K562 (cell line): ENCODE measurements around the gene NCOA1. TPM values are rescaled to one million over a fixed set of nuclear protein-coding genes. Genes with fewer than 3 reads are reported as not detected.

Experiments
- CREBBP ChIP-seq: IDR thresholded peaks from one replicate; pipeline ENCODE4 v1.6.1; 2012; ENCODE audit warnings: low read depth, mild to moderate bottlenecking, control low read depth, inconsistent platforms, low read length
- HNRNPH1 ChIP-seq: fragments of 200-400 bp; formaldehyde crosslinking; optimal IDR thresholded peaks from 2 replicates; pipeline ENCODE3; 2017; ENCODE audit warnings: low read depth, mild to moderate bottlenecking, low read length, moderate library complexity
- HNRNPLL ChIP-seq: fragments of 200-400 bp; formaldehyde crosslinking; IDR thresholded peaks from 2 replicates; pipeline ENCODE4 v1.6.1; 2017; ENCODE audit warnings: low read length, low read depth, mild to moderate bottlenecking; ENCODE audit not compliant: poor library complexity, severe bottlenecking
- RFX5 ChIP-seq: IDR thresholded peaks from 2 replicates; pipeline ENCODE4 v1.6.1; 2011; ENCODE audit warnings: low read depth, mild to moderate bottlenecking, improper control_type of control experiment, low read length
- SMAD4 ChIP-seq: fragments of 250-450 bp; sonication (Bioruptor Pico); conservative IDR thresholded peaks from 2 replicates; pipeline ENCODE4 v1.8.0; 2021; ENCODE audit warnings: inconsistent platforms, mild to moderate bottlenecking, moderate library complexity
- SMC3 ChIP-seq: conservative IDR thresholded peaks from 2 replicates; pipeline ENCODE4 v1.6.1; 2011; ENCODE audit warnings: low read depth, low read length, improper control_type of control experiment; ENCODE audit not compliant: insufficient read depth
- TBL1XR1 ChIP-seq, 2 experiments: IDR thresholded peaks; 2 replicates each; pipeline ENCODE4 v1.6.1; 2012; ENCODE audit warnings: improper control_type of control experiment in 2 of 2, low read length in 2 of 2, mild to moderate bottlenecking in 1 of 2
- ZNF561 ChIP-seq: fragments of 450-650 bp; formaldehyde crosslinking; conservative IDR thresholded peaks from 2 replicates; pipeline ENCODE4 v1.4.0; 2020; ENCODE audit warnings: mild to moderate bottlenecking, moderate library complexity
- ZNF707 ChIP-seq: fragments of 250-450 bp; sonication (Bioruptor Pico); conservative IDR thresholded peaks from 2 replicates; pipeline ENCODE4 v1.8.0; 2022; ENCODE audit warnings: inconsistent platforms, mild to moderate bottlenecking, moderate library complexity
- polyA plus RNA-seq, 8 experiments: library from polyadenylated mRNA; depleted of rRNA in 4 of 8; stranded (reverse) in 5 of 8; unstranded in 3 of 8; fragments of >200 nt; fragmentation: Nextera tagmentation in 2 of 8; fragmentation: Illumina TruSeq in 1 of 8; extraction: Ambion mirVana in 2 of 8; extraction: Trizol in 1 of 8; gene quantifications; 2 replicates each; pipeline versions ENCODE4 v1.2.1 to v1.2.3, GENCODE V29; 2011 to 2014; ENCODE audit warnings: inconsistent platforms in 1 of 8, missing spikeins in 1 of 8
- total RNA-seq, 7 experiments: library from RNA; depleted of rRNA in 6 of 7; stranded (reverse); fragments of >200 nt in 6 of 7; fragmentation: Illumina TruSeq in 2 of 7; extraction: Trizol in 2 of 7; gene quantifications; 2 replicates each; pipeline versions ENCODE4 v1.2.1 to v1.2.3, GENCODE V29; 2011 to 2021; ENCODE audit warnings: low replicate concordance in 1 of 7
- TF ChIP-seq, protein P1 (sequence below): IDR thresholded peaks from 3 replicates; pipeline ENCODE4 v1.6.1; 2011; ENCODE audit warnings: borderline replicate concordance, mild to moderate bottlenecking, moderate library complexity; ENCODE audit not compliant: insufficient read length; ENCODE audit errors: extremely low read depth
- TF ChIP-seq, protein P2 (sequence below): fragments of 450-650 bp; formaldehyde crosslinking; conservative IDR thresholded peaks from 2 replicates; pipeline ENCODE4 v1.4.0; 2022; ENCODE audit warnings: mild to moderate bottlenecking, missing genetic modification characterization
- TF ChIP-seq, protein P3 (sequence below): sonication (generic); formaldehyde crosslinking; IDR thresholded peaks from 2 replicates; pipeline ENCODE4 v1.4.0; 2020; ENCODE audit warnings: mild to moderate bottlenecking, missing genetic modification reagents
- TF ChIP-seq, protein P4 (sequence below): fragments of 450-650 bp; formaldehyde crosslinking; IDR thresholded peaks from 2 replicates; pipeline ENCODE4 v1.4.0; 2022; ENCODE audit warnings: mild to moderate bottlenecking, moderate library complexity
- TF ChIP-seq, protein P5 (sequence below): conservative IDR thresholded peaks from 2 replicates; pipeline ENCODE4 v1.6.1; 2011; ENCODE audit warnings: low read depth, mild to moderate bottlenecking, low read length; ENCODE audit not compliant: control insufficient read depth
- TF ChIP-seq, protein P6 (sequence below): fragments of 250-450 bp; sonication (Bioruptor Pico); IDR thresholded peaks from 2 replicates; pipeline ENCODE4 v1.5.0; 2020; ENCODE audit warnings: mild to moderate bottlenecking, borderline replicate concordance
- TF ChIP-seq, protein P7 (sequence below): sonication (generic); formaldehyde crosslinking; IDR thresholded peaks from 2 replicates; pipeline ENCODE4 v1.9.0; 2022; ENCODE audit warnings: mild to moderate bottlenecking, missing genetic modification reagents

NCOA1 gene
- total and polyA plus RNA-seq, 9 of the 15 experiments (the other 6 are each of a cell fraction or from before 2014, with no cell fraction given) = 4.9 to 25.7 (median 17.0) TPM

DNA sequence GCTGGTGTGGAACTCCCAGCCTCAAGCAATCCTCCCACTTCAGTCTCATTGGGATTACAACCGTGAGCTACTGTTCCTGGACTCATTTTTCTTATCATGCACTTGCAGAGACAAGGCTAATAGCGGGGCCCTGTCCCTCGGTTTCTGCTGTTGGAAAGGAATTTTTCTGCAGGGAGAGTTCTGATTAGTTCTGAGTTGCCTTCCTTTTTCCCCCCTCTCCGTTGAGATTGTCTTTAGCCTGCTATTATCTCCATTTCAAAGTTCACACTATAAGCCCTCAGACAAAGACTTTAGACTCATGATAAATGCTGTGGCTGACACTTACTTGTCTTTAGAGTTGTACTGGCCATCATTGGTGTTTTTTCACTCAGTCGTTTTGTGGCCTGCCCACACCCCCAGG, 97.2 kb downstream of the NCOA1 start (continued):
- TF ChIP-seq, protein P1, sequence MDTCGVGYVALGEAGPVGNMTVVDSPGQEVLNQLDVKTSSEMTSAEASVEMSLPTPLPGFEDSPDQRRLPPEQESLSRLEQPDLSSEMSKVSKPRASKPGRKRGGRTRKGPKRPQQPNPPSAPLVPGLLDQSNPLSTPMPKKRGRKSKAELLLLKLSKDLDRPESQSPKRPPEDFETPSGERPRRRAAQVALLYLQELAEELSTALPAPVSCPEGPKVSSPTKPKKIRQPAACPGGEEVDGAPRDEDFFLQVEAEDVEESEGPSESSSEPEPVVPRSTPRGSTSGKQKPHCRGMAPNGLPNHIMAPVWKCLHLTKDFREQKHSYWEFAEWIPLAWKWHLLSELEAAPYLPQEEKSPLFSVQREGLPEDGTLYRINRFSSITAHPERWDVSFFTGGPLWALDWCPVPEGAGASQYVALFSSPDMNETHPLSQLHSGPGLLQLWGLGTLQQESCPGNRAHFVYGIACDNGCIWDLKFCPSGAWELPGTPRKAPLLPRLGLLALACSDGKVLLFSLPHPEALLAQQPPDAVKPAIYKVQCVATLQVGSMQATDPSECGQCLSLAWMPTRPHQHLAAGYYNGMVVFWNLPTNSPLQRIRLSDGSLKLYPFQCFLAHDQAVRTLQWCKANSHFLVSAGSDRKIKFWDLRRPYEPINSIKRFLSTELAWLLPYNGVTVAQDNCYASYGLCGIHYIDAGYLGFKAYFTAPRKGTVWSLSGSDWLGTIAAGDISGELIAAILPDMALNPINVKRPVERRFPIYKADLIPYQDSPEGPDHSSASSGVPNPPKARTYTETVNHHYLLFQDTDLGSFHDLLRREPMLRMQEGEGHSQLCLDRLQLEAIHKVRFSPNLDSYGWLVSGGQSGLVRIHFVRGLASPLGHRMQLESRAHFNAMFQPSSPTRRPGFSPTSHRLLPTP = no peak
- TF ChIP-seq, protein P2, sequence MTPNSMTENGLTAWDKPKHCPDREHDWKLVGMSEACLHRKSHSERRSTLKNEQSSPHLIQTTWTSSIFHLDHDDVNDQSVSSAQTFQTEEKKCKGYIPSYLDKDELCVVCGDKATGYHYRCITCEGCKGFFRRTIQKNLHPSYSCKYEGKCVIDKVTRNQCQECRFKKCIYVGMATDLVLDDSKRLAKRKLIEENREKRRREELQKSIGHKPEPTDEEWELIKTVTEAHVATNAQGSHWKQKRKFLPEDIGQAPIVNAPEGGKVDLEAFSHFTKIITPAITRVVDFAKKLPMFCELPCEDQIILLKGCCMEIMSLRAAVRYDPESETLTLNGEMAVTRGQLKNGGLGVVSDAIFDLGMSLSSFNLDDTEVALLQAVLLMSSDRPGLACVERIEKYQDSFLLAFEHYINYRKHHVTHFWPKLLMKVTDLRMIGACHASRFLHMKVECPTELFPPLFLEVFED (CRISPR knock-in tag) = no peak
- TF ChIP-seq HNRNPH1 (no peak), TBL1XR1 (IDR thresholded peaks at IDR 0.05; ENCODE audit: low read length in 2 of 2) (no peak), SMAD4 (CRISPR knock-in tag) (0 out of 2 replicates have a peak, but pooled peaks have one; percentile 26), SMC3 (no peak), CREBBP (no peak), RFX5 (no peak), ZNF707 (CRISPR knock-in tag) (no peak), HNRNPLL (no peak), ZNF561 (CRISPR knock-in tag) (no peak)
- TF ChIP-seq, protein P3, sequence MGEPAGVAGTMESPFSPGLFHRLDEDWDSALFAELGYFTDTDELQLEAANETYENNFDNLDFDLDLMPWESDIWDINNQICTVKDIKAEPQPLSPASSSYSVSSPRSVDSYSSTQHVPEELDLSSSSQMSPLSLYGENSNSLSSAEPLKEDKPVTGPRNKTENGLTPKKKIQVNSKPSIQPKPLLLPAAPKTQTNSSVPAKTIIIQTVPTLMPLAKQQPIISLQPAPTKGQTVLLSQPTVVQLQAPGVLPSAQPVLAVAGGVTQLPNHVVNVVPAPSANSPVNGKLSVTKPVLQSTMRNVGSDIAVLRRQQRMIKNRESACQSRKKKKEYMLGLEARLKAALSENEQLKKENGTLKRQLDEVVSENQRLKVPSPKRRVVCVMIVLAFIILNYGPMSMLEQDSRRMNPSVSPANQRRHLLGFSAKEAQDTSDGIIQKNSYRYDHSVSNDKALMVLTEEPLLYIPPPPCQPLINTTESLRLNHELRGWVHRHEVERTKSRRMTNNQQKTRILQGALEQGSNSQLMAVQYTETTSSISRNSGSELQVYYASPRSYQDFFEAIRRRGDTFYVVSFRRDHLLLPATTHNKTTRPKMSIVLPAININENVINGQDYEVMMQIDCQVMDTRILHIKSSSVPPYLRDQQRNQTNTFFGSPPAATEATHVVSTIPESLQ (CRISPR knock-in tag) = no peak
- TF ChIP-seq, protein P4, sequence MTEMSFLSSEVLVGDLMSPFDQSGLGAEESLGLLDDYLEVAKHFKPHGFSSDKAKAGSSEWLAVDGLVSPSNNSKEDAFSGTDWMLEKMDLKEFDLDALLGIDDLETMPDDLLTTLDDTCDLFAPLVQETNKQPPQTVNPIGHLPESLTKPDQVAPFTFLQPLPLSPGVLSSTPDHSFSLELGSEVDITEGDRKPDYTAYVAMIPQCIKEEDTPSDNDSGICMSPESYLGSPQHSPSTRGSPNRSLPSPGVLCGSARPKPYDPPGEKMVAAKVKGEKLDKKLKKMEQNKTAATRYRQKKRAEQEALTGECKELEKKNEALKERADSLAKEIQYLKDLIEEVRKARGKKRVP (CRISPR knock-in tag) = no peak
- TF ChIP-seq, protein P5, sequence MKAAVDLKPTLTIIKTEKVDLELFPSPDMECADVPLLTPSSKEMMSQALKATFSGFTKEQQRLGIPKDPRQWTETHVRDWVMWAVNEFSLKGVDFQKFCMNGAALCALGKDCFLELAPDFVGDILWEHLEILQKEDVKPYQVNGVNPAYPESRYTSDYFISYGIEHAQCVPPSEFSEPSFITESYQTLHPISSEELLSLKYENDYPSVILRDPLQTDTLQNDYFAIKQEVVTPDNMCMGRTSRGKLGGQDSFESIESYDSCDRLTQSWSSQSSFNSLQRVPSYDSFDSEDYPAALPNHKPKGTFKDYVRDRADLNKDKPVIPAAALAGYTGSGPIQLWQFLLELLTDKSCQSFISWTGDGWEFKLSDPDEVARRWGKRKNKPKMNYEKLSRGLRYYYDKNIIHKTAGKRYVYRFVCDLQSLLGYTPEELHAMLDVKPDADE = no peak
- TF ChIP-seq, protein P6, sequence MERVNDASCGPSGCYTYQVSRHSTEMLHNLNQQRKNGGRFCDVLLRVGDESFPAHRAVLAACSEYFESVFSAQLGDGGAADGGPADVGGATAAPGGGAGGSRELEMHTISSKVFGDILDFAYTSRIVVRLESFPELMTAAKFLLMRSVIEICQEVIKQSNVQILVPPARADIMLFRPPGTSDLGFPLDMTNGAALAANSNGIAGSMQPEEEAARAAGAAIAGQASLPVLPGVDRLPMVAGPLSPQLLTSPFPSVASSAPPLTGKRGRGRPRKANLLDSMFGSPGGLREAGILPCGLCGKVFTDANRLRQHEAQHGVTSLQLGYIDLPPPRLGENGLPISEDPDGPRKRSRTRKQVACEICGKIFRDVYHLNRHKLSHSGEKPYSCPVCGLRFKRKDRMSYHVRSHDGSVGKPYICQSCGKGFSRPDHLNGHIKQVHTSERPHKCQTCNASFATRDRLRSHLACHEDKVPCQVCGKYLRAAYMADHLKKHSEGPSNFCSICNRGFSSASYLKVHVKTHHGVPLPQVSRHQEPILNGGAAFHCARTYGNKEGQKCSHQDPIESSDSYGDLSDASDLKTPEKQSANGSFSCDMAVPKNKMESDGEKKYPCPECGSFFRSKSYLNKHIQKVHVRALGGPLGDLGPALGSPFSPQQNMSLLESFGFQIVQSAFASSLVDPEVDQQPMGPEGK (CRISPR knock-in tag) = no peak
- TF ChIP-seq, protein P7, sequence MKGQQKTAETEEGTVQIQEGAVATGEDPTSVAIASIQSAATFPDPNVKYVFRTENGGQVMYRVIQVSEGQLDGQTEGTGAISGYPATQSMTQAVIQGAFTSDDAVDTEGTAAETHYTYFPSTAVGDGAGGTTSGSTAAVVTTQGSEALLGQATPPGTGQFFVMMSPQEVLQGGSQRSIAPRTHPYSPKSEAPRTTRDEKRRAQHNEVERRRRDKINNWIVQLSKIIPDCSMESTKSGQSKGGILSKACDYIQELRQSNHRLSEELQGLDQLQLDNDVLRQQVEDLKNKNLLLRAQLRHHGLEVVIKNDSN = no peak
